ENCODE data around the gene ANKRD12.
A peak's percentile ranks its signal among the peaks of the same experiment; 100 is the strongest.

Gene ANKRD12

GRCh38 chr18:9325716-9326115, 189.1 kb downstream of the ANKRD12 start:
- Mint-ChIP-seq H3K4me3 (no peak overlapping the region), H3K36me3 (peaks cover 3% of the 10 kb centered on the region), H3K4me1 (ENCODE audit: low read depth) (no peaks in the 10 kb centered on the region), H3K27ac (no peak overlapping the region), H3K9me3 (ENCODE audit: low read depth) (peaks cover 9% of the 10 kb centered on the region), H3K27me3 (peaks cover 11% of the 10 kb centered on the region)

GRCh38 chr18:9328776-9329175, 192.2 kb downstream of the ANKRD12 start:
- Mint-ChIP-seq H3K36me3 (no peaks in the 10 kb centered on the region), H3K4me3 (no peak overlapping the region)

GRCh38 chr18:9329471-9329870, 192.9 kb downstream of the ANKRD12 start:
- no peak overlapping the region for H3K4me3 Mint-ChIP-seq
- H3K36me3 Mint-ChIP-seq = no peaks in the 10 kb centered on the region
- peaks cover 4% of the 10 kb centered on the region for H3K9me3 Mint-ChIP-seq (ENCODE audit: low read depth)
- H3K27ac Mint-ChIP-seq = no peak overlapping the region
- no peaks in the 10 kb centered on the region for H3K27me3 Mint-ChIP-seq
- H3K4me1 Mint-ChIP-seq (ENCODE audit: low read depth) = peaks cover 3% of the 10 kb centered on the region

More at GRCh38 chr18:9328776-9329175, 192.2 kb downstream of the ANKRD12 start:
- no peaks in the 10 kb centered on the region for H3K27me3 Mint-ChIP-seq
- H3K27ac Mint-ChIP-seq = no peak overlapping the region
- peaks cover under 1% of the 10 kb centered on the region for H3K4me1 Mint-ChIP-seq (ENCODE audit: low read depth)
- peaks cover 4% of the 10 kb centered on the region for H3K9me3 Mint-ChIP-seq (ENCODE audit: low read depth)

GRCh38 chr18:9330419-9330818, 193.8 kb downstream of the ANKRD12 start:
- Mint-ChIP-seq H3K4me1 (ENCODE audit: low read depth) (peaks cover 6% of the 10 kb centered on the region), H3K4me3 (no peak overlapping the region), H3K9me3 (ENCODE audit: low read depth) (peaks cover 4% of the 10 kb centered on the region), H3K27ac (no peak overlapping the region), H3K36me3 (no peaks in the 10 kb centered on the region), H3K27me3 (no peaks in the 10 kb centered on the region)

GRCh38 chr18:9333441-9334328, 197.1 kb downstream of the ANKRD12 start:
- Mint-ChIP-seq H3K27me3 (no peaks in the 10 kb centered on the region), H3K36me3 (peaks cover 8% of the 10 kb centered on the region), H3K4me3 (peak overlapping the region; percentile 90), H3K27ac (peak overlapping the region; percentile 23), H3K4me1 (ENCODE audit: low read depth) (peaks cover 26% of the 10 kb centered on the region), H3K9me3 (ENCODE audit: low read depth) (peaks cover under 1% of the 10 kb centered on the region)

GRCh38 chr18:9334329-9334972, 197.9 kb downstream of the ANKRD12 start, which contains the start of gene TWSG1:
TSS of gene TWSG1 (plus strand) at chr18:9334773. CDS start at chr18:9337230, 2,457 bp downstream.
- Mint-ChIP-seq H3K4me3 (peak within 1 kb of the TSS; percentile 91), H3K27me3 (no peaks in the 10 kb centered on the region), H3K27ac (peak within 1 kb of the TSS; percentile 23), H3K36me3 (peaks cover 8% of the 10 kb centered on the region), H3K9me3 (ENCODE audit: low read depth) (no peaks in the 10 kb centered on the region), H3K4me1 (ENCODE audit: low read depth) (peaks cover 26% of the 10 kb centered on the region)

- Mint-ChIP-seq H3K36me3 (peaks cover 8% of the 10 kb centered on the region), H3K4me1 (ENCODE audit: low read depth) (peaks cover 26% of the 10 kb centered on the region), H3K9me3 (ENCODE audit: low read depth) (no peaks in the 10 kb centered on the region), H3K27ac (peak overlapping the region; percentile 16), H3K27me3 (no peaks in the 10 kb centered on the region), H3K4me3 (peak overlapping the region; percentile 91)
These were observed 198.6 kb downstream of the ANKRD12 start for GRCh38 chr18:9334973-9335696.

All from activated naive CD8-positive, alpha-beta T cell (primary cell).